ENCODE measurements around the gene CDRT4.

GRCh38 chr17:15453782-15454181 lies 13.6 kb downstream of the CDRT4 start:
- TF ChIP-seq POLR2A (IDR thresholded peaks at IDR 0.05), result no peak
- TF ChIP-seq, protein P1, sequence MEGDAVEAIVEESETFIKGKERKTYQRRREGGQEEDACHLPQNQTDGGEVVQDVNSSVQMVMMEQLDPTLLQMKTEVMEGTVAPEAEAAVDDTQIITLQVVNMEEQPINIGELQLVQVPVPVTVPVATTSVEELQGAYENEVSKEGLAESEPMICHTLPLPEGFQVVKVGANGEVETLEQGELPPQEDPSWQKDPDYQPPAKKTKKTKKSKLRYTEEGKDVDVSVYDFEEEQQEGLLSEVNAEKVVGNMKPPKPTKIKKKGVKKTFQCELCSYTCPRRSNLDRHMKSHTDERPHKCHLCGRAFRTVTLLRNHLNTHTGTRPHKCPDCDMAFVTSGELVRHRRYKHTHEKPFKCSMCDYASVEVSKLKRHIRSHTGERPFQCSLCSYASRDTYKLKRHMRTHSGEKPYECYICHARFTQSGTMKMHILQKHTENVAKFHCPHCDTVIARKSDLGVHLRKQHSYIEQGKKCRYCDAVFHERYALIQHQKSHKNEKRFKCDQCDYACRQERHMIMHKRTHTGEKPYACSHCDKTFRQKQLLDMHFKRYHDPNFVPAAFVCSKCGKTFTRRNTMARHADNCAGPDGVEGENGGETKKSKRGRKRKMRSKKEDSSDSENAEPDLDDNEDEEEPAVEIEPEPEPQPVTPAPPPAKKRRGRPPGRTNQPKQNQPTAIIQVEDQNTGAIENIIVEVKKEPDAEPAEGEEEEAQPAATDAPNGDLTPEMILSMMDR (IDR thresholded peaks at IDR 0.05), result no peak
